BLaER1 treated with 17β-estradiol and CSF1 and Interleukin-3, amounts not matched to agents 10 nM and 100 nM (cell line): ENCODE results near the gene WDR4.
"Not testable (repeated sequence)": the region's sequence is repeated elsewhere in the genome, so short reads cannot be mapped to it uniquely, and the experiment has no call there.

Source experiments
- H3K27ac ChIP-seq, 11 experiments: shearing (Covaris generic); formaldehyde crosslinking; 2 replicates each; pipeline ENCODE4 v1.8.1; 2022
- H3K27me3 ChIP-seq, 11 experiments: shearing (Covaris generic); formaldehyde crosslinking; 2 replicates each; pipeline ENCODE4 v1.8.1; 2022
- H3K36me3 ChIP-seq, 11 experiments: shearing (Covaris generic); formaldehyde crosslinking; 2 replicates each; pipeline ENCODE4 v1.8.1; 2022
- H3K4me1 ChIP-seq, 10 experiments: shearing (Covaris generic); formaldehyde crosslinking; 2 replicates each; pipeline ENCODE4 v1.8.1; 2022
- H3K4me2 ChIP-seq, 11 experiments: shearing (Covaris generic); formaldehyde crosslinking; 2 replicates each; pipeline ENCODE4 v1.8.1; 2022
- H3K4me3 ChIP-seq, 10 experiments: shearing (Covaris generic); formaldehyde crosslinking; 2 replicates each; pipeline ENCODE4 v1.8.1; 2022
- H3K9ac ChIP-seq, 11 experiments: shearing (Covaris generic); formaldehyde crosslinking; 2 replicates each; pipeline ENCODE4 v1.8.1; 2022
- H3K9me3 ChIP-seq, 11 experiments: shearing (Covaris generic); formaldehyde crosslinking; replicated peaks in 1 of 11; 2 replicates each; pipeline ENCODE4 v1.8.1; 2022
- H4K20me1 ChIP-seq, 11 experiments: shearing (Covaris generic); formaldehyde crosslinking; 2 replicates each; pipeline ENCODE4 v1.8.1; 2022
- Cebpa-rat ChIP-seq, 11 experiments: shearing (Covaris generic); IDR thresholded peaks; 2 replicates each; pipeline ENCODE4 v1.8.1; 2022

WDR4 gene

GRCh38 chr21:42921927-42922326, 42.6 kb upstream of the WDR4 start:
- H4K20me1 ChIP-seq, result no peaks in the 10 kb centered on the region
- no peak overlapping the region for H3K27ac ChIP-seq
- peaks cover 0 to 49% (median 24%) of the 10 kb centered on the region in 11 experiments; a peak in 15 of 22 replicates for H3K36me3 ChIP-seq
- TF ChIP-seq Cebpa-rat (IDR thresholded peaks at IDR 0.05), result no peak
- H3K27me3 ChIP-seq, result no peaks in the 10 kb centered on the region
- 0 out of 22 replicates have a peak overlapping the region, but pooled peaks of 3 of the 11 experiments have one; percentile 9 to 21 (median 13) for H3K4me2 ChIP-seq
- peak overlapping the region in 5 of 11 experiments; percentile 4 to 38 (median 32); a peak in 3 of 22 replicates for H3K9ac ChIP-seq
- no peak overlapping the region for H3K4me3 ChIP-seq
- peaks cover 27 to 43% (median 38%) of the 10 kb centered on the region in 10 experiments for H3K4me1 ChIP-seq
- peaks cover 0 to 6% (median 0%) of the 10 kb centered on the region in 11 experiments; a peak in 2 of 22 replicates for H3K9me3 ChIP-seq

- H3K36me3 ChIP-seq, result peaks cover 0 to 73% (median 37%) of the 10 kb centered on the region in 11 experiments; a peak in 20 of 22 replicates
- H3K4me2 ChIP-seq, result no peak overlapping the region
- H3K27me3 ChIP-seq, result no peaks in the 10 kb centered on the region
These were observed 39.0 kb upstream of the WDR4 start for GRCh38 chr21:42918291-42918690.

GRCh38 chr21:42913476-42913875, 34.1 kb upstream of the WDR4 start:
- peaks cover 0 to 32% (median 4%) of the 10 kb centered on the region in 11 experiments; a peak in 7 of 22 replicates for H4K20me1 ChIP-seq
- TF ChIP-seq Cebpa-rat (IDR thresholded peaks at IDR 0.05), result no peak
- H3K9me3 ChIP-seq, result no peaks in the 10 kb centered on the region
- no peaks in the 10 kb centered on the region for H3K27me3 ChIP-seq
- H3K9ac ChIP-seq, result no peak overlapping the region
- no peak overlapping the region for H3K4me3 ChIP-seq
- H3K36me3 ChIP-seq, result peaks cover 38 to 85% (median 64%) of the 10 kb centered on the region in 11 experiments
- H3K4me1 ChIP-seq, result peaks cover 0 to 3% (median 0%) of the 10 kb centered on the region in 10 experiments; a peak in 1 of 20 replicates
- no peak overlapping the region for H3K4me2 ChIP-seq
- H3K27ac ChIP-seq, result no peak overlapping the region

More at GRCh38 chr21:42918291-42918690, 39.0 kb upstream of the WDR4 start:
- TF ChIP-seq Cebpa-rat (IDR thresholded peaks at IDR 0.05), result no peak
- Histone ChIP-seq H3K9me3 (no peaks in the 10 kb centered on the region), H3K4me1 (peaks cover 5 to 17% (median 8%) of the 10 kb centered on the region in 10 experiments; a peak in 19 of 20 replicates), H3K4me3 (no peak overlapping the region), H4K20me1 (peaks cover 0 to 9% (median 0%) of the 10 kb centered on the region in 11 experiments; a peak in 4 of 22 replicates), H3K9ac (no peak overlapping the region), H3K27ac (no peak overlapping the region)

GRCh38 chr21:42911920-42912319, 32.6 kb upstream of the WDR4 start:
- H3K27me3 ChIP-seq, H3K4me3 ChIP-seq, H3K9me3 ChIP-seq, H3K4me1 ChIP-seq, H3K9ac ChIP-seq, H3K27ac ChIP-seq, H3K4me2 ChIP-seq: not testable (repeated sequence)
- Histone ChIP-seq H3K36me3 (peaks cover 53 to 85% (median 68%) of the 10 kb centered on the region in 11 experiments), H4K20me1 (peaks cover 0 to 46% (median 4%) of the 10 kb centered on the region in 11 experiments; a peak in 7 of 22 replicates)

GRCh38 chr21:42908484-42908883, 29.1 kb upstream of the WDR4 start:
- Histone ChIP-seq H4K20me1 (peaks cover 0 to 73% (median 9%) of the 10 kb centered on the region in 11 experiments; a peak in 9 of 22 replicates), H3K9me3 (peaks cover 0 to 23% (median 16%) of the 10 kb centered on the region in 11 experiments; a peak in 18 of 22 replicates), H3K36me3 (peaks cover 86 to 97% (median 92%) of the 10 kb centered on the region in 11 experiments)
- H3K4me3 ChIP-seq, H3K27me3 ChIP-seq, H3K27ac ChIP-seq, H3K4me2 ChIP-seq, H3K4me1 ChIP-seq, H3K9ac ChIP-seq: not testable (repeated sequence)

GRCh38 chr21:42906233-42906632, 26.9 kb upstream of the WDR4 start:
- H3K27me3 ChIP-seq, result no peaks in the 10 kb centered on the region
- no peak overlapping the region for H3K4me2 ChIP-seq
- peaks cover 93 to 100% (median 97%) of the 10 kb centered on the region in 11 experiments for H3K36me3 ChIP-seq
- no peak overlapping the region for H3K4me3 ChIP-seq
- H3K27ac ChIP-seq, result no peak overlapping the region
- no peak for TF ChIP-seq Cebpa-rat (IDR thresholded peaks at IDR 0.05)
- H3K9me3 ChIP-seq, result peaks cover 0 to 23% (median 16%) of the 10 kb centered on the region in 11 experiments; a peak in 18 of 22 replicates
- H3K9ac ChIP-seq, result no peak overlapping the region
- peaks cover 0 to 82% (median 19%) of the 10 kb centered on the region in 11 experiments; a peak in 14 of 22 replicates for H4K20me1 ChIP-seq
- peaks cover 0 to 3% (median 0%) of the 10 kb centered on the region in 10 experiments; a peak in 2 of 20 replicates for H3K4me1 ChIP-seq

GRCh38 chr21:42905195-42905594, 25.9 kb upstream of the WDR4 start:
- Histone ChIP-seq H3K4me3 (no peak overlapping the region), H3K9ac (no peak overlapping the region), H3K27ac (no peak overlapping the region), H3K4me1 (peaks cover 0 to 3% (median 0%) of the 10 kb centered on the region in 10 experiments; a peak in 2 of 20 replicates), H3K36me3 (peaks cover 93 to 100% (median 98%) of the 10 kb centered on the region in 11 experiments), H3K27me3 (no peaks in the 10 kb centered on the region), H3K9me3 (peaks cover 0 to 23% (median 16%) of the 10 kb centered on the region in 11 experiments; a peak in 18 of 22 replicates), H4K20me1 (peaks cover 0 to 82% (median 27%) of the 10 kb centered on the region in 11 experiments; a peak in 16 of 22 replicates), H3K4me2 (no peak overlapping the region)
- TF ChIP-seq Cebpa-rat (IDR thresholded peaks at IDR 0.05), result no peak

- no peak overlapping the region for H3K9ac ChIP-seq
These were observed 24.5 kb upstream of the WDR4 start for GRCh38 chr21:42903817-42904216.

GRCh38 chr21:42900446-42900845, 21.1 kb upstream of the WDR4 start:
- H3K27me3 ChIP-seq, result no peaks in the 10 kb centered on the region
- no peak overlapping the region for H3K4me3 ChIP-seq
- peaks cover 4 to 94% (median 50%) of the 10 kb centered on the region in 11 experiments; a peak in 17 of 22 replicates for H4K20me1 ChIP-seq
- H3K36me3 ChIP-seq, result peaks cover 85 to 96% (median 89%) of the 10 kb centered on the region in 11 experiments
- TF ChIP-seq Cebpa-rat (IDR thresholded peaks at IDR 0.05), result no peak
- H3K4me2 ChIP-seq, result no peak overlapping the region
- H3K4me1 ChIP-seq, result no peaks in the 10 kb centered on the region
- peaks cover 0 to 6% (median 0%) of the 10 kb centered on the region in 11 experiments; a peak in 9 of 22 replicates for H3K9me3 ChIP-seq
- no peak overlapping the region for H3K27ac ChIP-seq
- peak overlapping the region in 1 of 11 experiments; percentile 13; a peak in 1 of 22 replicates for H3K9ac ChIP-seq

More at GRCh38 chr21:42903817-42904216, 24.5 kb upstream of the WDR4 start:
- no peak overlapping the region for H3K4me3 ChIP-seq
- no peak overlapping the region for H3K27ac ChIP-seq
- no peaks in the 10 kb centered on the region; a peak in 1 of 20 replicates for H3K4me1 ChIP-seq
- peaks cover 0 to 90% (median 32%) of the 10 kb centered on the region in 11 experiments; a peak in 17 of 22 replicates for H4K20me1 ChIP-seq
- peaks cover 0 to 23% (median 16%) of the 10 kb centered on the region in 11 experiments; a peak in 18 of 22 replicates for H3K9me3 ChIP-seq
- peaks cover 92 to 100% (median 97%) of the 10 kb centered on the region in 11 experiments for H3K36me3 ChIP-seq
- no peak overlapping the region for H3K4me2 ChIP-seq
- no peak for TF ChIP-seq Cebpa-rat (IDR thresholded peaks at IDR 0.05)
- no peaks in the 10 kb centered on the region for H3K27me3 ChIP-seq
